Measurements from ENCODE around the gene PLA2G5.

PLA2G5 gene

GRCh38 chr1:20063861-20064292 lies 6.1 kb upstream of the PLA2G5 start:
- in situ Hi-C loops (cut with HindIII; ENCODE audit: low sequenced_read_pairs) = no loop called here

GRCh38 chr1:20068722-20069121 lies 1.3 kb upstream of the PLA2G5 start:
- in situ Hi-C loops (cut with HindIII; ENCODE audit: low sequenced_read_pairs) = no loop called here

DNA sequence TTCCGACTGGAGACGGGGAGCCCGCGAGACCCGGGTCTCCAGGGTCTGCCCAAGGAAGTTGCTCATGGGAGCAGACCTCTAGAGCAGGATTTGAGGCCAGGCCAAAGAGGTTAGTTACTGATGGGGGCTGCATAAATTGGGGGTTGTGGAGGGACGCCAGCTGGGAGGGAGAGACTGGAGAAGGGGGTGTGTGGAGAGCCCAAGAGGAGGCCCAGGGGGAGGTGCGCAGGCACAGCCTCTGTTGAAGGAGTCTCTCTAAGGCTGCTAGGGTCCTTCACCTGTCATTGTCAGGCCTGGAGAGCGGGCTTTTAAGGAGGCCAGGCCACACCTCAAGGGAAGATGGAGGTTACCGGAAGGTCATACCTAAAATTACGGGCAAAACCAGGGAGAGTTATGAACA lies 363 bp downstream of the PLA2G5 start:
- in situ Hi-C loops (cut with HindIII; ENCODE audit: low sequenced_read_pairs) = no loop called here

DNA sequence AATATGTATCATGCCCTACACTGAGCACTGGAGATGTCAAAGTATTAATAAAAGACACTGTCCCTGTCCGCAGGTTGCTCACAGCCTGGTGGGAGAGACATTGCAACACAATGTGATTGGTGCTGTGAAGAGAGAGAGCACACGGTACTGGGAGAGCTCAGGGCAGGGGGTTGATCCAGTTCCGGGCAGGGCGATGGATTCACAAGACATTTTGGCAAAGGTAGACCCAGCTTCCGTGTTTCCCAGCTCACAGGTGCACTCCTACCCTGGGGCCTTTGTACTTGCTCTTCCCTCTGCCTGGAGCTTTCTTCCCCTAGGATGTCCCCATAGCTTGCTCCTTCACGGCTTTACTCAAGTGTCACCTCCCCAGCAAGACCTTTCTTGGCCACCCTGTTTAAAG lies 1.4 kb downstream of the PLA2G5 start:
- in situ Hi-C loops (cut with HindIII; ENCODE audit: low sequenced_read_pairs) = no loop called here

DNA sequence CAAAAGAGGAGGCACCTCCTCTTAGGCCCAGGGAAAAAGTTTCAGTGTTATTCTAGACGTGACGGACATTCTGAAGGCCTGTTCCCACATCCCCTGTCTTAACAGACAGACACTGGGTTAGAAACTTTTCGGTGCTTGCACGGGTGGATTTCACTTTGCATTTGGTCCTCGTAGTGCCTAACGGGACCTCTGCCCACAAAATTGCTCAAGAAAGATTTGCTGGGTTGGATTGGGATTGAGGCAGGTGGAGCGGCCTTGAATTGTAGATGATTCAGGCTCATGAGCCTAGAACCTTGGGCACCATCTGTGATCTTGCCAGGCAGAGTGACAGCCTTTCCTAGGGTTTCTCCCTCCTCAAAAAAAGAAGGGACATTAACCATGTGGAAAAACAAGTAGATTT lies 2.8 kb downstream of the PLA2G5 start:
- in situ Hi-C loops (cut with HindIII; ENCODE audit: low sequenced_read_pairs) = no loop called here

DNA sequence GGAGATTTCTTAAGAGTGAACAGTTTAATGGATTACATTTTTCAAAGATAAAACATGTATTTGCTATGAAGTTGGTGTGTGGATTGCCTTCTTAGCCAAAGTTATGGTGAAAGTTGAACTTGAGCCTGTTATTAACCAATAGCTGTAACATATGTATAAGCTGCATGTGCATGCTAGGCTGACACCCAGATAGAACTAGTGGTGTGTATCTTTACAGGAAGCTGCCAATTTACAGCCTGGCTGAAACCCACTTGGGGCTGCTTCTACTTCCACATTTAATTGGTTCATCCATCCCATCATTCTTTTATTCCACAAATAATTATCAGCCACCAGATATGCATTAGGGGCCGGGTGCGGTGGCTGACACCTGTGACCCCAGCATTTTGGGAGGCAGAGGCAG lies 3.3 kb downstream of the PLA2G5 start:
- in situ Hi-C loops (cut with HindIII; ENCODE audit: low sequenced_read_pairs) = no loop called here

- in situ Hi-C loops (cut with HindIII; ENCODE audit: low sequenced_read_pairs) = no loop called here
These were observed 4.2 kb downstream of the PLA2G5 start for GRCh38 chr1:20074055-20074724.

DNA sequence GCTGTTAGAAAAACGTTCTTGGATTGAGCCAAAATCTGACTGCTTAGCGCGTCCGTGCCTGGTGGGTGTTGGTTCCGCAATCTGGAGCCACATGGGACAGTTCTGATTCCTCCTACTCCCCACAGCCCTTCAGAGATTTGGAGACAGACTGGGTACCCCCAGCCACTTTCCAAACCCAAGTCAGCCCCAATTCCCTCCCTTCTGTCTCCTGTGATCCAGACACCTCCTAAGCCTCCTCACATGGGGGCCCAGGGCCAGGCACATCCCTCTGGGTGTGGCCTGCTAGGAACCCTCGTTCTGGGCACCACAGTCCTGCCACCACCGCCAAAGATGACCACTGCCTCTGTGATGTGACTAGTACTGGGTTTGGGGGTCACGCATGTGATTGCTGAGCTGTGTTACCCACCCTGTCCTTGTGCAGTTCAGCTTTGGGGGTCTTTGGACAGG lies 4.8 kb downstream of the PLA2G5 start:
- in situ Hi-C loops (cut with HindIII; ENCODE audit: low sequenced_read_pairs) = no loop called here

DNA sequence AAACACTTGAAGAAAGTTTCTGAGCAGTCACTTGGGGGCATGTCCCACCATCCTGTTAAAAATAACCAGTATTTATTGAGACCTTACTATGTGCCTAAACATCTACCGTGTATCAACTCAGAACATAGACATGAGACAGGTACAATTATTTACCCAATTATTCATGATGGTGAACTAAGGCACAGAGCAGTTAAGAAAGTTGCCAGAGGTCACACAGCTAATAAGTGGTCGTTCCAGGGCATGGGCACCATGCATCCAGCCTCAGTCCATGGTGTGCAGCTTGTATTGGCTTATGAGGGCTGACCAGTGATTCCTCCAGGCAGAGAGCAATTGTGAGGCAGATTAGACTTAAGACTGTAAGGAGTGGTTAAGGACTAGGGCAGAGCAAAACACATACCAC lies 5.4 kb downstream of the PLA2G5 start:
- in situ Hi-C loops (cut with HindIII; ENCODE audit: low sequenced_read_pairs) = no loop called here

DNA sequence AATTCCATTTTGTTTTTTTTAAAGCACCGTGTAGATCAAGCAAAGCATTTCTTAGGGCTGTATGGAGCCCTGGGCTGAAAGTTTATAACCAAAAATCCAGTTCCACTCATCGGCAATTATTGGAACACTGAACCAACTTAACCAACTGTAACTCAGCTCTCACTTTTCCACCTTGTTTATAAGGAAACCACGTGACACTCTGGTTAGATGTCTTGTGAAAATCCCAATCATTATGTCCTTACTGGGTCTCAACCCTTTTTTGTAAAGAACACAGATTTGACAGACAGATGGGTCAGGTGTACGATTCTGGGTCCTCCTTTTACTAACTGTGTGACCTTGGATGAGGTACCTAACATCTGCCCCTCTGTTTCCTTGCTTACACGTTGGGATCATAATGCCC lies 6.2 kb downstream of the PLA2G5 start:
- in situ Hi-C loops (cut with HindIII; ENCODE audit: low sequenced_read_pairs) = no loop called here

GRCh38 chr1:20076710-20077461 lies 6.9 kb downstream of the PLA2G5 start:
- in situ Hi-C loops (cut with HindIII; ENCODE audit: low sequenced_read_pairs) = no loop called here

DNA sequence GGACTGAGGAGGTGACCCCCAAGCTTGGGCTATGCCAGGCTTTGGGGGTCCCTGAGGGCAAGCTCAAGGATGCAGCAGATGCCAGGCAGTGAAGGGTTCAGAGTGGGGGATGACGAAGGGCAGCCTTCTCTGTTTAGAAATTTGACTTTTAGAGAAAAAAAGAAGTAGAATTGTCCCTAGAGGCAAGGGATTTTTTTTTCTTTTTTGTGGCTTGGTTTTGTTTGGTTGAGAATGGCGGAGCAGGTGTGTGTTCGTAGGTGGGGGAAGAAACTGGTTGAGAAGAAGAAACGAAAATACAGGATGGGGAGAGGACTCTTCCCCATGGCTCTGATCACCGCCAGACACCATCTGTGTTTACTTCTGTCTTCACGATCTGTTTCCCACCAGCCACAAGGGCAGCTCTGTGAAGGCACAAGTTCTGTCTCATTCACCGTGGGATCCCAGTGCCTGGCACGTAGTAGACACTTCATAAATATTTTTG lies 8.2 kb downstream of the PLA2G5 start:
- in situ Hi-C loops (cut with HindIII; ENCODE audit: low sequenced_read_pairs) = no loop called here

DNA sequence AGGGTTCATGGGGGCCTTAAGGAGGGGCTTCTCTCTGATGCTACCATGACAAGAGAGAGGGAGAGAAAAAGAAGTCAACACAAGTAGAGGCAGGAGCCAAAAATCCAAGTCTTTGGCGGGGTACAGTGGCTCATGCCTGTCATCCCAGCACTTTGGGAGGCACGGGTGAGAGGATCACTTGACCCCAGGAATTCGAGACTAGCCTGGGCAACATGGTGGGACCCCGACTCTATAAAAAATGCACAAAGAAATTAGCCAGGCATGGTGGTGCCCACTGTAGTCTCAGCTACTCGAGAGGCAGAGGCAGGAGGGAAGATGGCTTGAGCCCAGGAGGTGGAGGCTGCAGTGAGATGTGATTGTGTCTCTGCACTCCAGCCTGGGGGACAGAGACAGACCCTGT lies 8.7 kb downstream of the PLA2G5 start:
- in situ Hi-C loops (cut with HindIII; ENCODE audit: low sequenced_read_pairs) = no loop called here

- in situ Hi-C loops (cut with HindIII; ENCODE audit: low sequenced_read_pairs) = no loop called here
These were observed 9.8 kb downstream of the PLA2G5 start for GRCh38 chr1:20079661-20080305.

- in situ Hi-C loops (cut with HindIII; ENCODE audit: low sequenced_read_pairs) = no loop called here
These were observed 10.7 kb downstream of the PLA2G5 start for GRCh38 chr1:20080441-20081352.

DNA sequence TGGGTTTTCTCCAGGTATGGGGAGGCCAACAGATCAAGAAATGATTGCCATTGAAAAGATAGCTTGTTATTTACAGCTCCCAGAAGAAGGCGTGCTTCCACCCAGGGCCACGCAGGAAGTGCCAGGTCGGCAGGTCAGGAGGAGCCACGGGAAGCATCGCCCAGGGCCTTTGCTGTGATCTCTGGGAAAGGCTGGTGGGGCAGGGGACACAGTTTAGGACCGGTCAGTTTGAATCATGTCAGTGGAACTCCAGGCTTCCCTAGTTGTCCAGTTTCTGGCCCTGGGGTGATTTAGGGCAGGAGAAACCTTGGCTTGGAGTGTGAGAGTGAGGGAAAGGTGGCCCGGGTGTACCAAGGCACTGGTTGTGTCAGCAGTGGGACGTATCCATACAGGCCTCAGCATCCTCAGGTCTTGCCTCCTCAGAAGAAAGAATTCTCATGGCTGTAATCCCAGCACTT lies 11.4 kb downstream of the PLA2G5 start:
- in situ Hi-C loops (cut with HindIII; ENCODE audit: low sequenced_read_pairs) = no loop called here

GRCh38 chr1:20082772-20083171 lies 12.8 kb downstream of the PLA2G5 start:
- in situ Hi-C loops (cut with HindIII; ENCODE audit: low sequenced_read_pairs) = no loop called here

- in situ Hi-C loops (cut with HindIII; ENCODE audit: low sequenced_read_pairs) = no loop called here
These were observed 13.4 kb downstream of the PLA2G5 start for GRCh38 chr1:20083178-20083944.

DNA sequence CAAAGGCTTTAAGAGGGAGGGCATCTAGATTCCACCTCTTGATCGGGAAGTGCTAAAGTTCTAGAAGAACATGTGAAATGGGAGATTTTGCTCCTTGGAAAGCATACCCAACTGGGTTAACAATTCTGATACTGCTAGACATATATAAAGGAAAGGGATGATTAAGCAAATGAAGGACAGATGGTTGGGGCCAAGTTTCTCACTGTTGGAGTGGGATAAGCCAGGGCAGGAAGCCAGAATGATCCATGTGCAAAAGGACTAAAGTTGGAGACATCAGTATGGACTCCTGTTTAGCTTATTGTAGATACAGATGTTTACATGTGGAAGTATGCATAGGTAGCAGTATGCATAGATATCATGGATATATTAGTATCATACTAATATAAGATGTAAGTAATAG lies 16.8 kb downstream of the PLA2G5 start:
- in situ Hi-C loops (cut with HindIII; ENCODE audit: low sequenced_read_pairs) = no loop called here

- in situ Hi-C loops (cut with HindIII; ENCODE audit: low sequenced_read_pairs) = no loop called here
These were observed 17.7 kb downstream of the PLA2G5 start for GRCh38 chr1:20087668-20088067.
